Mesenchymal stem cell (in vitro differentiated cells and primary cell): ENCODE data around the gene GVQW3.
A peak's percentile ranks its signal among the peaks of the same experiment; 100 is the strongest.

ENCODE experiments used
- DNase-seq: peaks from one replicate; pipeline ENCODE4 v3.0.0-alpha.2; 2013
- H2AFZ ChIP-seq: one replicate; pipeline ENCODE4 v1.6.1; 2013; ENCODE audit warnings: low read depth, mild to moderate bottlenecking, control low read depth, inconsistent platforms, low read length, moderate library complexity
- H2AK5ac ChIP-seq: 2 replicates; pipeline ENCODE4 v1.6.1; 2013; ENCODE audit warnings: low read length, moderate library complexity, mild to moderate bottlenecking, inconsistent platforms; ENCODE audit not compliant: severe bottlenecking
- H2BK120ac ChIP-seq: one replicate; pipeline ENCODE4 v1.6.1; 2013; ENCODE audit warnings: low read depth, mild to moderate bottlenecking, inconsistent platforms, low read length, moderate library complexity
- H2BK12ac ChIP-seq, 2 experiments: one replicate each; pipeline ENCODE4 v1.6.1; 2013; ENCODE audit warnings: inconsistent platforms in 2 of 2, low read length in 2 of 2, mild to moderate bottlenecking in 2 of 2, moderate library complexity in 2 of 2, control low read depth in 1 of 2
- H2BK15ac ChIP-seq: one replicate; pipeline ENCODE4 v1.6.1; 2013; ENCODE audit warnings: mild to moderate bottlenecking, low read depth, inconsistent platforms; ENCODE audit not compliant: poor library complexity, severe bottlenecking
- H2BK5ac ChIP-seq: 2 replicates; pipeline ENCODE4 v1.6.1; 2013; ENCODE audit warnings: low read depth, mild to moderate bottlenecking, low read length, control low read depth, inconsistent platforms; ENCODE audit not compliant: poor library complexity, severe bottlenecking
- H3K14ac ChIP-seq, 2 experiments: one replicate each; pipeline ENCODE4 v1.6.1; 2013; ENCODE audit warnings: inconsistent platforms in 2 of 2, low read length in 2 of 2, control low read depth in 1 of 2, mild to moderate bottlenecking in 1 of 2, moderate library complexity in 1 of 2
- H3K18ac ChIP-seq, 2 experiments: one replicate each; pipeline ENCODE4 v1.6.1; 2013; ENCODE audit warnings: inconsistent platforms in 2 of 2, low read length in 2 of 2, control low read depth in 1 of 2, low read depth in 1 of 2, mild to moderate bottlenecking in 1 of 2
- H3K23ac ChIP-seq, 2 experiments: one replicate each; pipeline ENCODE4 v1.6.1; 2013; ENCODE audit warnings: inconsistent platforms in 2 of 2, low read length in 2 of 2, mild to moderate bottlenecking in 2 of 2, moderate library complexity in 2 of 2, control low read depth in 1 of 2
- H3K27ac ChIP-seq: 2 replicates; pipeline ENCODE4 v1.5.1; 2013; ENCODE audit warnings: mild to moderate bottlenecking, moderate library complexity, low read length, control low read depth, inconsistent platforms; ENCODE audit not compliant: poor library complexity, severe bottlenecking
- H3K27me3 ChIP-seq, 2 experiments: 2 replicates each; pipeline versions ENCODE4 v1.6.1 to v1.7.0; 2013; ENCODE audit warnings: low read length in 2 of 2, mild to moderate bottlenecking in 2 of 2, moderate library complexity in 2 of 2, control low read depth in 1 of 2, inconsistent platforms in 1 of 2; ENCODE audit not compliant: control insufficient read depth in 1 of 2, insufficient read depth in 1 of 2
- H3K36me3 ChIP-seq, 2 experiments: 2 replicates each; pipeline versions ENCODE4 v1.6.1 to v1.7.0; 2013; ENCODE audit warnings: low read length in 2 of 2, control low read depth in 1 of 2, inconsistent platforms in 1 of 2, low read depth in 1 of 2, mild to moderate bottlenecking in 1 of 2; ENCODE audit not compliant: insufficient read depth in 2 of 2, control insufficient read depth in 1 of 2
- H3K4ac ChIP-seq, 2 experiments: one replicate each; pipeline ENCODE4 v1.6.1; 2013; ENCODE audit warnings: inconsistent platforms in 2 of 2, low read length in 2 of 2, mild to moderate bottlenecking in 2 of 2, moderate library complexity in 2 of 2, control low read depth in 1 of 2, low read depth in 1 of 2
- H3K4me1 ChIP-seq: 2 replicates; pipeline ENCODE4 v1.6.1; 2013; ENCODE audit warnings: low read depth, low read length, control low read depth; ENCODE audit not compliant: control insufficient read depth, insufficient read depth
- H3K4me2 ChIP-seq: 2 replicates; pipeline ENCODE4 v1.6.1; 2013; ENCODE audit warnings: low read length, mild to moderate bottlenecking, inconsistent platforms; ENCODE audit not compliant: poor library complexity, severe bottlenecking
- H3K4me3 ChIP-seq, 2 experiments: 2 replicates each; pipeline versions ENCODE4 v1.5.1 to v1.7.0; 2013; ENCODE audit warnings: low read length in 2 of 2, mild to moderate bottlenecking in 2 of 2, control low read depth in 1 of 2, low read depth in 1 of 2; ENCODE audit not compliant: insufficient read depth in 1 of 2
- H3K79me1 ChIP-seq: replicated peaks from 2 replicates; pipeline ENCODE4 v1.6.1; 2013; ENCODE audit warnings: mild to moderate bottlenecking, control low read depth, low read length, inconsistent platforms; ENCODE audit not compliant: poor library complexity, severe bottlenecking
- H3K9ac ChIP-seq: 2 replicates; pipeline ENCODE4 v1.7.0; 2013; ENCODE audit warnings: mild to moderate bottlenecking, low read length, moderate library complexity
- H3K9me3 ChIP-seq: 2 replicates; pipeline ENCODE4 v1.7.0; 2013; ENCODE audit warnings: mild to moderate bottlenecking, low read length; ENCODE audit not compliant: control insufficient read depth
- H4K8ac ChIP-seq: one replicate; pipeline ENCODE4 v1.6.1; 2013; ENCODE audit warnings: inconsistent platforms, mild to moderate bottlenecking, low read length, moderate library complexity
- H4K91ac ChIP-seq: one replicate; pipeline ENCODE4 v1.6.1; 2013; ENCODE audit warnings: mild to moderate bottlenecking, low read length, inconsistent platforms
- WGBS: methylation state at CpG from one replicate; pipeline ENCODE4 v1.1.7; 2013; ENCODE audit warnings: mixed read lengths; 5-methylcytosine and 5-hydroxymethylcytosine counted together

GVQW3 gene

DNA sequence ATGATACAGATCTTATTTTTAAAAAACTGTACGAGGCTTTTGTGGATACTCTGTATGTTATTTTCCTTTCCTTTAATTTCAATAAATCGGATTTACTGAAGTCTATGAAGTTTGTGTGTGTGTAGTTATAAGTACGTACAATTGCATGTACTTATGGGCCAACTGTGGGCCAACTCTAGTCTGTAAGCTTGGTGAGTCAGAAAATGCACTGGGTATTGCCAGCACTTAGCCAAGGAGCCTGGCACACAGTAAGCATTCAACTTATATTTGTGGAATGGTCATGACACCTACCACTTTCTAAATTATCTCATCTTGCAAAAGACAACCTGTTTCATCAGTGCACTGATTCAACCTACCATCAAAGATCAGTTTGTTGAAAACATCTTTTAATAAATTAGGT lies 32.8 kb upstream of the GVQW3 start:
- WGBS: 100% methylated on average over 2 of the region's 3 CpGs
- no peaks in the 10 kb centered on the region for H3K9me3 ChIP-seq

DNA sequence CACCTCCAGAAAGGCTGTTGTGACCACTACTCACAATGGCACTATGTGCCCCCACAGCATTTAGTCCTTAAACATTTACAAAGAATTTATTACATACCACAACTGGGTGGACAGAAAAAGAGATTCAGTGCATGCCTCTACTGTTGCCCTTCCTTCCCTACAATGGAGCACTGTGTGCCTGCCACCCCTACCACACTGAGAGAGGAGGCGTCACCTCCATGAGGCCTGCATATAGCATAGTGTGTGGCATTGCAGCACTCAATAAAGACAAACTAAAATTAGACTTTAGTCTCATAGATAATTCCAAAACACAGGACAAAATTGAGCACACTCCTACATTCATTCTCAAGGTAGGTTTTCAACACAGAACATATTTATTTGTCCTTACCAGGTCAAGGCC lies 26.0 kb upstream of the GVQW3 start:
- no peaks in the 10 kb centered on the region for H3K4me1 ChIP-seq
- no peak overlapping the region for H2AK5ac ChIP-seq
- H3K23ac ChIP-seq: no peak overlapping the region
- H4K8ac ChIP-seq: no peak overlapping the region
- no peak overlapping the region for H3K4me3 ChIP-seq
- H3K36me3 ChIP-seq: peaks cover 17 to 67% of the 10 kb centered on the region in 2 experiments
- H3K79me1 ChIP-seq: peaks cover 16% of the 10 kb centered on the region
- H3K9ac ChIP-seq: no peak overlapping the region
- no peak overlapping the region for H3K4me2 ChIP-seq
- H2BK12ac ChIP-seq: no peak overlapping the region
- no peak overlapping the region for H3K14ac ChIP-seq
- H2BK15ac ChIP-seq: no peak overlapping the region
- H3K27me3 ChIP-seq: no peaks in the 10 kb centered on the region
- no peak overlapping the region for H3K4ac ChIP-seq
- WGBS: 94% methylated on average over 1 of the region's 1 CpG
- H3K27ac ChIP-seq: no peak overlapping the region
- no peak overlapping the region for H2BK5ac ChIP-seq
- H2BK120ac ChIP-seq: no peak overlapping the region
- no peak overlapping the region for H2AFZ ChIP-seq
- H4K91ac ChIP-seq: no peak overlapping the region
- H3K9me3 ChIP-seq: no peaks in the 10 kb centered on the region
- no peak for DNase-seq
- no peak overlapping the region for H3K18ac ChIP-seq

More for the DNA sequence above, 32.8 kb upstream of the GVQW3 start:
- Histone ChIP-seq H4K91ac (no peak overlapping the region), H3K4me3 (no peak overlapping the region), H3K79me1 (peaks cover 4% of the 10 kb centered on the region), H2AK5ac (no peak overlapping the region), H3K14ac (no peak overlapping the region), H3K4me1 (no peaks in the 10 kb centered on the region), H3K36me3 (peaks cover 0 to 47% of the 10 kb centered on the region in 2 experiments), H4K8ac (no peak overlapping the region), H2AFZ (no peak overlapping the region), H3K9ac (no peak overlapping the region), H2BK5ac (no peak overlapping the region), H3K18ac (no peak overlapping the region), H2BK12ac (no peak overlapping the region), H3K4me2 (no peak overlapping the region), H3K27me3 (no peaks in the 10 kb centered on the region), H3K23ac (no peak overlapping the region), H3K27ac (no peak overlapping the region), H2BK15ac (no peak overlapping the region), H2BK120ac (no peak overlapping the region), H3K4ac (no peak overlapping the region)
- DNase-seq: no peak

DNA sequence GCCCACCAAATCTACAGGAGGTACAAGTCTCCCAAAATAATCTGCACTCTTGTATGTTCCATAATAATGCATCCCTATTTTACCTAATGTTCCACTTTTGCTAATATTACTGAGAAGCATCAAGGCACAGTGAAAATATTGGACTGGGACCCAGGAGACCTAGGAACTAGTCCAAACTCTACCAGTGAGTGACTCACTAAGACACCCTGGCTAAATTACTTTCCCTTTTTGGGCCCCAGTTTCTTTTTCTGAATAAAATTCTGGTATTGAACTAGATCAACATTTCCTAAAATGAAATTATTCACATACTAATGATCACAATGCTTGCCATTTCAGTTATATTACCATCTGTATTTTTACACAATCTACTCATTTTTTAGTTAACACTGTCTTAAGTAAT lies 19.7 kb upstream of the GVQW3 start:
- no peak overlapping the region for H3K4me2 ChIP-seq
- no peak overlapping the region for H3K18ac ChIP-seq
- H3K4ac ChIP-seq: no peak overlapping the region
- no peak overlapping the region for H4K8ac ChIP-seq
- H3K4me1 ChIP-seq: no peaks in the 10 kb centered on the region
- no peak for DNase-seq
- H3K9me3 ChIP-seq: no peaks in the 10 kb centered on the region
- peak overlapping the region; percentile 23 for H3K9ac ChIP-seq
- no peak overlapping the region for H2BK120ac ChIP-seq
- H3K4me3 ChIP-seq: peak overlapping the region in 1 of 2 experiments; percentile 36
- H2BK5ac ChIP-seq: no peak overlapping the region
- H3K79me1 ChIP-seq: peaks cover 23% of the 10 kb centered on the region
- H2BK15ac ChIP-seq: no peak overlapping the region
- peaks cover 3 to 35% of the 10 kb centered on the region in 2 experiments for H3K36me3 ChIP-seq
- no peak overlapping the region for H2AFZ ChIP-seq
- no peak overlapping the region for H3K23ac ChIP-seq
- H2AK5ac ChIP-seq: no peak overlapping the region
- no peaks in the 10 kb centered on the region for H3K27me3 ChIP-seq
- no peak overlapping the region for H4K91ac ChIP-seq
- H3K14ac ChIP-seq: no peak overlapping the region
- no peak overlapping the region for H2BK12ac ChIP-seq
- H3K27ac ChIP-seq: no peak overlapping the region

DNA sequence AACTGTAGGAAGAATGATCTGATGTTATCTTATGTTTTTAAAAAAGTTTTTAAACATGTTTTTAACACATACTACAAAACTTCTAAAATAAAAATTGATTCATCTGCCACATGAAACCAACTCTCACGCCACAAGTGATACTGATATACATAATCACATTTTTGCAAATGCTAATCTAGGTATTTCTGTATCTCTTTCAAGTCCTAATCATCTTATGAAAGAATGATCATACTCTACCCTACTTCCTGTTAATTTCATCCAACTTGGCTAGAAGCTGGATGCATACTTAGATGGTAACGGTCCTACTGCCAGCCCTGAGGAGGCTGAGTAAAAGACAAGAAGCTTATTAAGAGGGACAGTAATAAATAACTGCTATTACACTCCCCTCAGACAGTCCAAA lies 19.3 kb upstream of the GVQW3 start:
- no peak overlapping the region for H2BK120ac ChIP-seq

More for the DNA sequence above, 19.3 kb upstream of the GVQW3 start:
- no peak overlapping the region for H3K14ac ChIP-seq
- DNase-seq: no peak
- H3K4me3 ChIP-seq: peak overlapping the region in 1 of 2 experiments; percentile 31
- no peak overlapping the region for H2AFZ ChIP-seq
- H3K27ac ChIP-seq: no peak overlapping the region
- H3K23ac ChIP-seq: no peak overlapping the region
- no peak overlapping the region for H2BK15ac ChIP-seq
- peak overlapping the region; percentile 23 for H3K9ac ChIP-seq
- no peak overlapping the region for H4K91ac ChIP-seq
- H3K27me3 ChIP-seq: no peaks in the 10 kb centered on the region
- H3K4ac ChIP-seq: no peak overlapping the region
- H3K4me2 ChIP-seq: no peak overlapping the region
- no peak overlapping the region for H4K8ac ChIP-seq
- no peaks in the 10 kb centered on the region for H3K9me3 ChIP-seq
- no peak overlapping the region for H2AK5ac ChIP-seq
- no peaks in the 10 kb centered on the region for H3K4me1 ChIP-seq
- no peak overlapping the region for H2BK5ac ChIP-seq
- no peak overlapping the region for H3K18ac ChIP-seq
- no peak overlapping the region for H2BK12ac ChIP-seq
- peaks cover 3 to 32% of the 10 kb centered on the region in 2 experiments for H3K36me3 ChIP-seq
- H3K79me1 ChIP-seq: peaks cover 23% of the 10 kb centered on the region
- 96% methylated on average over 1 of the region's 2 CpGs for WGBS
